Endothelial cell of umbilical vein (primary cell): ENCODE data around the gene CAPN14. TPM values are rescaled to one million over a fixed set of nuclear protein-coding genes. Genes with fewer than 3 reads are reported as not detected.

Experiments
- BruUV-seq: library from RNA; stranded (reverse); fragments of 400-500 nt; replicated peaks from 2 replicates; lab custom pipeline; 2021; lab: Mats Ljungman, UMichigan
- CTCF ChIA-PET: fragments of 300-600, 350-600 bp; sonication (Branson Sonifier 250); formaldehyde crosslinking; loops from one replicate; lab custom pipeline; 2021; ENCODE audit warnings: antibody characterized with exemption, inconsistent platforms; lab: Charles Lee
- POLR2A ChIA-PET: fragments of 300-600, 350-600 bp; sonication (Branson Sonifier 250); formaldehyde crosslinking; loops from one replicate; lab custom pipeline; 2021; ENCODE audit warnings: antibody characterized with exemption, inconsistent platforms; lab: Charles Lee
- DNase-seq: peaks from one replicate; pipeline ENCODE4 v3.0.0-alpha.2; 2011; ENCODE audit warnings: low read depth, low spot score
- FAIRE-seq: peaks from 2 replicates; lab custom pipeline; 2011; peaks lifted over from hg19 to GRCh38; lab: Jason Lieb, UNC
- H2AFZ ChIP-seq: 2 replicates; pipeline ENCODE4 v1.6.0; 2012; ENCODE audit warnings: low read depth, low read length, control low read depth, inconsistent platforms
- H3K27ac ChIP-seq: 2 replicates; pipeline ENCODE4 v1.5.1; 2011; ENCODE audit warnings: low read depth, mild to moderate bottlenecking, control low read depth, low read length, moderate library complexity; ENCODE audit not compliant: insufficient read depth
- H3K27me3 ChIP-seq, 2 experiments: 2 replicates each; pipeline versions ENCODE4 v1.6.0 to v1.6.1; 2011; ENCODE audit warnings: low read length in 2 of 2, mixed read lengths in 1 of 2; ENCODE audit not compliant: control insufficient read depth in 2 of 2, insufficient read depth in 2 of 2
- H3K36me3 ChIP-seq, 2 experiments: 2 replicates in 1 of 2; 3 replicates in 1 of 2; pipeline ENCODE4 v1.5.1; 2011; ENCODE audit warnings: low read length in 2 of 2, mild to moderate bottlenecking in 1 of 2, moderate library complexity in 1 of 2; ENCODE audit not compliant: control insufficient read depth in 2 of 2, insufficient read depth in 2 of 2; ENCODE audit errors: extremely low read depth in 1 of 2
- H3K4me1 ChIP-seq: 3 replicates; pipeline ENCODE4 v1.5.1; 2011; ENCODE audit warnings: mild to moderate bottlenecking, low read length; ENCODE audit not compliant: control insufficient read depth, insufficient read depth; ENCODE audit errors: extremely low read depth
- H3K4me2 ChIP-seq: 2 replicates; pipeline ENCODE4 v1.6.1; 2011; ENCODE audit warnings: low read length, control low read depth, mixed read lengths; ENCODE audit not compliant: insufficient read depth
- H3K4me3 ChIP-seq, 3 experiments: fragments of 200-600 bp in 1 of 3; sonication (generic), shearing (Covaris generic) in 1 of 3; replicated peaks in 1 of 3; 2 replicates each; pipeline ENCODE4 v1.5.1; 2011 to 2016; ENCODE audit warnings: control low read depth in 3 of 3, low read length in 3 of 3, mild to moderate bottlenecking in 2 of 3, inconsistent platforms in 1 of 3, low read depth in 1 of 3, moderate library complexity in 1 of 3; ENCODE audit not compliant: insufficient read depth in 1 of 3
- H3K79me2 ChIP-seq: 2 replicates; pipeline ENCODE4 v1.6.0; 2012; ENCODE audit warnings: low read length, inconsistent platforms; ENCODE audit not compliant: control insufficient read depth, insufficient read depth
- H3K9ac ChIP-seq: replicated peaks from 2 replicates; pipeline ENCODE3; 2011; ENCODE audit warnings: low read length, control low read depth; ENCODE audit not compliant: insufficient read depth; ENCODE audit errors: extremely low read depth
- H3K9me1 ChIP-seq: replicated peaks from 3 replicates; pipeline ENCODE4 v1.6.0; 2011; ENCODE audit warnings: mild to moderate bottlenecking, low read length; ENCODE audit not compliant: control insufficient read depth, insufficient read depth; ENCODE audit errors: extremely low read depth
- H3K9me3 ChIP-seq: replicated peaks from 2 replicates; pipeline ENCODE4 v1.5.1; 2012; ENCODE audit warnings: low read length, inconsistent platforms; ENCODE audit not compliant: control insufficient read depth, insufficient read depth
- H4K20me1 ChIP-seq: replicated peaks from 2 replicates; pipeline ENCODE3; 2011; ENCODE audit warnings: mild to moderate bottlenecking, low read length; ENCODE audit not compliant: control insufficient read depth, insufficient read depth; ENCODE audit errors: extremely low read depth
- CTCF ChIP-seq, 2 donors: IDR thresholded peaks; 1 replicate in 1 of 2; 2 replicates in 1 of 2; pipeline ENCODE4 v1.5.1; 2011; ENCODE audit warnings: low read length in 2 of 2, mild to moderate bottlenecking in 2 of 2, moderate library complexity in 2 of 2, control low read depth in 1 of 2, inconsistent platforms in 1 of 2, low read depth in 1 of 2; ENCODE audit not compliant: insufficient read depth in 1 of 2; ENCODE audit errors: extremely low read depth in 1 of 2
- EZH2 ChIP-seq: IDR thresholded peaks from 2 replicates; pipeline ENCODE4 v1.6.1; 2012; ENCODE audit warnings: borderline replicate concordance, low read depth, mild to moderate bottlenecking, moderate library complexity, low read length, inconsistent platforms; ENCODE audit not compliant: severe bottlenecking
- FOS ChIP-seq: IDR thresholded peaks from 2 replicates; pipeline ENCODE4 v1.6.1; 2011; ENCODE audit warnings: mild to moderate bottlenecking, low read length, moderate library complexity, borderline replicate concordance; ENCODE audit not compliant: insufficient read depth
- GATA2 ChIP-seq: IDR thresholded peaks from 2 replicates; pipeline ENCODE4 v1.7.0; 2011; ENCODE audit warnings: low read depth, mild to moderate bottlenecking, moderate library complexity, mixed read lengths, low read length; ENCODE audit not compliant: insufficient read length, insufficient read depth
- JUN ChIP-seq: IDR thresholded peaks from 2 replicates; pipeline ENCODE4 v1.6.1; 2011; ENCODE audit warnings: borderline replicate concordance, low read depth; ENCODE audit not compliant: insufficient read length, insufficient read depth
- MAX ChIP-seq: IDR thresholded peaks from 2 replicates; pipeline ENCODE4 v1.6.1; 2011; ENCODE audit not compliant: insufficient read depth, insufficient read length
- MYC ChIP-seq: IDR thresholded peaks from one replicate; pipeline ENCODE4 v1.6.1; 2011; ENCODE audit warnings: mild to moderate bottlenecking, low read depth, low read length
- POLR2A ChIP-seq: IDR thresholded peaks from 2 replicates; pipeline ENCODE4 v1.6.1; 2012; ENCODE audit warnings: low read depth, mild to moderate bottlenecking, control low read depth, low read length
- POLR2AphosphoS5 ChIP-seq: IDR thresholded peaks from 2 replicates; pipeline ENCODE4 v1.6.1; 2012; ENCODE audit warnings: low read depth, mild to moderate bottlenecking, control low read depth, low read length, moderate library complexity; ENCODE audit not compliant: insufficient read depth
- dilution Hi-C: fragments of 300-500 bp; cut with MboI; formaldehyde crosslinking; loops from one replicate; pipeline ENCODE4 v1.15.0; 2019; ENCODE audit warnings: low sequenced_read_pairs; ENCODE audit not compliant: extremely low pct_ligation_motif_present
- intact Hi-C: fragments of 100-400 bp; cut with micrococcal nuclease; formaldehyde crosslinking; loops from one replicate; pipeline ENCODE4 v1.10.0; 2022
- polyA plus RNA-seq, 4 experiments: library from polyadenylated mRNA; depleted of rRNA in 3 of 4; stranded (reverse) in 3 of 4; unstranded in 1 of 4; fragments of >200 nt; gene quantifications; 2 replicates each; pipeline versions ENCODE4 v1.2.1 to v1.2.3, GENCODE V29; 2011 to 2012; ENCODE audit warnings: missing spikeins in 1 of 4
- total RNA-seq: library from RNA; stranded (reverse); gene quantifications from 2 replicates; pipeline ENCODE4 v1.2.3, GENCODE V29; 2021

The CAPN14 gene
- total and polyA plus RNA-seq, 2 donors (not counting 3 experiments of a cell fraction or from before 2014, with no cell fraction given): 0.01 to 0.15 TPM

- Histone ChIP-seq H3K27me3 (no peaks in the 10 kb centered on the region), H3K4me1 (no peaks in the 10 kb centered on the region), H3K9ac (no peak overlapping the region), H3K9me3 (no peaks in the 10 kb centered on the region), H3K36me3 (no peaks in the 10 kb centered on the region), H3K4me3 (no peak overlapping the region), H3K27ac (no peak overlapping the region), H2AFZ (no peak overlapping the region), H4K20me1 (no peaks in the 10 kb centered on the region), H3K9me1 (no peaks in the 10 kb centered on the region), H3K79me2 (no peaks in the 10 kb centered on the region), H3K4me2 (no peak overlapping the region)
- BruUV-seq: no TSS peak
- ChIA-PET CTCF (no interaction called here), POLR2A (no interaction called here)
- dilution Hi-C loops (no loop called here), intact Hi-C loops (no loop called here)
- DNase-seq: no peak
- TF ChIP-seq FOS: no peak
- no peak for TF ChIP-seq MYC
- no peak for TF ChIP-seq MAX
- TF ChIP-seq JUN: no peak
- TF ChIP-seq POLR2AphosphoS5: no peak
- TF ChIP-seq POLR2A: no peak
- TF ChIP-seq CTCF (IDR thresholded peaks at IDR 0.05; ENCODE audit: extremely low read depth in 1 of 2, insufficient read depth in 1 of 2, low read depth in 1 of 2, low read length in 2 of 2): no peak
- no peak for TF ChIP-seq EZH2
- TF ChIP-seq GATA2: no peak
- no peak for FAIRE-seq
Measured at GRCh38 chr2:31127931-31128330, 89.4 kb downstream of the CAPN14 start.
